Coronary artery (tissue), 2 donors: ENCODE data around the gene TEAD1.

Experiments used
- DNase-seq: peaks from one replicate; pipeline ENCODE4 v3.0.0-alpha.2; 2017; ENCODE audit warnings: low spot score
- H3K27ac ChIP-seq, 2 donors: fragments of 200-600 bp; sonication (generic); one replicate each; pipeline ENCODE4 v1.5.1; 2016 to 2019
- H3K4me3 ChIP-seq: fragments of 200-600 bp; sonication (generic); 2 replicates; pipeline ENCODE4 v1.5.1; 2016; ENCODE audit warnings: mild to moderate bottlenecking, moderate library complexity
- CTCF ChIP-seq: fragments of 200-600 bp; sonication (generic); IDR thresholded peaks from one replicate; pipeline ENCODE4 v1.5.1; 2019; ENCODE audit warnings: antibody characterized with exemption

The TEAD1 gene

GRCh38 chr11:12702999-12703453, 28.8 kb downstream of the TEAD1 start:
- no peak for TF ChIP-seq CTCF
- no peak for DNase-seq
- Histone ChIP-seq H3K27ac (no peak overlapping the region), H3K4me3 (no peak overlapping the region)

- no peak overlapping the region for H3K4me3 ChIP-seq
Measured at GRCh38 chr11:12704049-12704448, 29.8 kb downstream of the TEAD1 start.

GRCh38 chr11:12705874-12706273, 31.7 kb downstream of the TEAD1 start:
- TF ChIP-seq CTCF, result no peak
- no peak for DNase-seq
- Histone ChIP-seq H3K27ac (no peak overlapping the region), H3K4me3 (no peak overlapping the region)

More at GRCh38 chr11:12704049-12704448, 29.8 kb downstream of the TEAD1 start:
- DNase-seq, result no peak
- no peak overlapping the region for H3K27ac ChIP-seq
- TF ChIP-seq CTCF, result no peak

GRCh38 chr11:12706545-12707499, 32.6 kb downstream of the TEAD1 start:
- DNase-seq, result no peak
- H3K27ac ChIP-seq, result no peak overlapping the region
- H3K4me3 ChIP-seq, result no peak overlapping the region
- no peak for TF ChIP-seq CTCF

GRCh38 chr11:12707500-12707880, 33.3 kb downstream of the TEAD1 start:
- Histone ChIP-seq H3K4me3 (no peak overlapping the region), H3K27ac (no peak overlapping the region)
- no peak for DNase-seq
- no peak for TF ChIP-seq CTCF

GRCh38 chr11:12711496-12711895, 37.3 kb downstream of the TEAD1 start:
- no peak for DNase-seq
- Histone ChIP-seq H3K4me3 (no peak overlapping the region), H3K27ac (no peak overlapping the region)
- TF ChIP-seq CTCF, result no peak

GRCh38 chr11:12712132-12712531, 37.9 kb downstream of the TEAD1 start:
- H3K27ac ChIP-seq, result no peak overlapping the region
- no peak overlapping the region for H3K4me3 ChIP-seq
- TF ChIP-seq CTCF, result no peak
- DNase-seq, result no peak
